Measurements from ENCODE around the gene HTD2.

DNA sequence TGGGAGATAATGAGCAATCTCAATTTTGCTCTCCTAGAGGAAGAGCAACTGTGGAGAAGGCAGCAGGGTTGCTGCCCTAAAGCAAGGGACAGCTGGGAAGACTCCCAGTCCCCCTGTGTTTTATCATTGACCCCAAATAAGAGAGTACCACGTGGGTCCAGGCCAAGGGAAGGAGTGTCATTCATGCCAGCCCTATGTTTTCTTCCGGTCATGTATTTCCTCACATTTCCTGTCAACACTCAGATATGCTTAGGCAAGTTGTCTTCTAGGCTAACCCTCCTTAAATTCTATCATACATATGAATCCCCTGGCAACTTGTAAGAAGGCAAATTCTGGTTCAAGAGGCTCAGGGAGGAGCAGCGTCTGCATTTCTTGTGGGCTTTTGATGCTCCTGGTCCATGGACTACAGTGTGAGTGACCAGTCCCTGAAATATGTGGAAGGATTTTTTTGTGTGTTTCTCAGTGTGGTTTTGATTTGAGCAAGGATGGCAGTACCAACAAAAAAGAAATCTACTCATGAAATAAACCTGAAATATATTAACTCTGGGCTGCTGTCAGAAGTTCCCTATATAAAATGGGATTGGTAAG lies 32.2 kb upstream of the HTD2 start:
- TF ChIP-seq CEBPB (IDR thresholded peaks at IDR 0.05) (no peak), JUNB (IDR thresholded peaks at IDR 0.05) (no peak)
- TF ChIP-seq, protein P1, sequence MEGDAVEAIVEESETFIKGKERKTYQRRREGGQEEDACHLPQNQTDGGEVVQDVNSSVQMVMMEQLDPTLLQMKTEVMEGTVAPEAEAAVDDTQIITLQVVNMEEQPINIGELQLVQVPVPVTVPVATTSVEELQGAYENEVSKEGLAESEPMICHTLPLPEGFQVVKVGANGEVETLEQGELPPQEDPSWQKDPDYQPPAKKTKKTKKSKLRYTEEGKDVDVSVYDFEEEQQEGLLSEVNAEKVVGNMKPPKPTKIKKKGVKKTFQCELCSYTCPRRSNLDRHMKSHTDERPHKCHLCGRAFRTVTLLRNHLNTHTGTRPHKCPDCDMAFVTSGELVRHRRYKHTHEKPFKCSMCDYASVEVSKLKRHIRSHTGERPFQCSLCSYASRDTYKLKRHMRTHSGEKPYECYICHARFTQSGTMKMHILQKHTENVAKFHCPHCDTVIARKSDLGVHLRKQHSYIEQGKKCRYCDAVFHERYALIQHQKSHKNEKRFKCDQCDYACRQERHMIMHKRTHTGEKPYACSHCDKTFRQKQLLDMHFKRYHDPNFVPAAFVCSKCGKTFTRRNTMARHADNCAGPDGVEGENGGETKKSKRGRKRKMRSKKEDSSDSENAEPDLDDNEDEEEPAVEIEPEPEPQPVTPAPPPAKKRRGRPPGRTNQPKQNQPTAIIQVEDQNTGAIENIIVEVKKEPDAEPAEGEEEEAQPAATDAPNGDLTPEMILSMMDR (IDR thresholded peaks at IDR 0.05): no peak

All from A549 (cell line).